ENCODE results near the gene AKR1D1.

DNA sequence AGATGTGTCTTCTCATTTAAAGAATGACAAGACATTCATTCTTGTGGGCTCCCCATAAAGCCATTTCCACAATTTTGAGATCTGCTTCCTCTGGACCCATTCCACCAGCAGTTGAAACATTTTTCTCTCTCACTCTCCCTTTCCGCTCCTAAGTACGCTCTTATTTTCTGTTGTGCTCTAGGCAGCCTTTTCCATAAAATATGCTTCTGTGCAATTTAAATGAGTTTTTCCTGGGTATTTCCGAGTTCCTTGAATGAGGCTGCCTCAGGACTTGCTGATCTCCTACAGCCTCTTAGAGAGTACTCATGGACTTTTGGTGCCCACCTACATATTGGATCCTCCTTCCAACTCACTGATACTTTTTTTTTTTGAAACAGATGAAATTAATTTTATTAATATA is 23.6 kb upstream of the AKR1D1 start:
- TF ChIP-seq CTCF (IDR thresholded peaks at IDR 0.05) (no peak), POLR2A (IDR thresholded peaks at IDR 0.05) (no peak)
